ENCODE results near the gene AEBP1.

DNA sequence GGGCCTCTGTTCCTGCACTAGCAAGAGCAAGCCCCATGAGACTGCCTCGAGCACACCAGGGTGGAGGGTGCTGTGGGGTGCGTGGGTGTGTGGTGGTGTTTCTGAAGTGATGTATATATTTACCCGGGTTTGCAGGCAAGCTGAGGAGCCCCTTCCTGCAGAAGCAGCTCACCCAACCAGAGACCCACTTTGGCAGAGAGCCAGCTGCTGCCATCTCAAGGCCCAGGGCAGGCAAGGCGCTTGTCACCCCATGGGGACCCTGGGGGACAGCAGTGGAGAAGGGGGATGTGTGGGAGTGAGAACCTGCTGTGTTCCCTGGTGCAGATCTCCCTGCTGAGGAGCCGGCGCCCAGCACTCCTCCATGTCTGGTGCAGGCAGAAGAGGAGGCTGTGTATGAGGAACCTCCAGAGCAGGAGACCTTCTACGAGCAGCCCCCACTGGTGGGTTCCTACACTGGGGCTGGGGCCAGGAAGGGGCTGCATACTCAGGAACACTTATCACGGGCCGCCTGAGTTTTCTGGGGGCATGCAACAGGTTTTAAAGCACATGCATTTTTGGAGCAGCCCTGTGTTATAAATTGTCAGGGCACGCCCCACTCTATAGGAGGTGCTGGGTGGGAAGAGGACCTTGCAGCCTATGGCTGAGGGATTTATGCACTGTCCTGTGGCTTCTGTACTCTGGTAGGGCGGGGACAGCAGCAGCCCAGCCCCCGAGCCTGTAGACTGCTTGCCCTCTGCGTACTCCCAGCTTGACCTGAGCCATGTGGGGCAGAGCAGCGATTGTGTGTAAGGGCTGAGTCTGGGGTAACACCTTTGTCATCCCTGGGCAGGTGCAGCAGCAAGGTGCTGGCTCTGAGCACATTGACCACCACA, 44.7 kb upstream of the AEBP1 start:
- TF ChIP-seq POLR2AphosphoS5 (IDR thresholded peaks at IDR 0.05; ENCODE audit: borderline replicate concordance, low read depth, low read length) (no peak), EZH2 (IDR thresholded peaks at IDR 0.05) (no peak)
